Measurements from ENCODE around the gene SAMMSON. TPM values are rescaled to one million over a fixed set of nuclear protein-coding genes. Genes with fewer than 3 reads are reported as not detected.

Gene SAMMSON
- polyA plus RNA-seq, 1 donor (not counting 4 experiments of a cell fraction or from before 2014, with no cell fraction given): not detected

DNA sequence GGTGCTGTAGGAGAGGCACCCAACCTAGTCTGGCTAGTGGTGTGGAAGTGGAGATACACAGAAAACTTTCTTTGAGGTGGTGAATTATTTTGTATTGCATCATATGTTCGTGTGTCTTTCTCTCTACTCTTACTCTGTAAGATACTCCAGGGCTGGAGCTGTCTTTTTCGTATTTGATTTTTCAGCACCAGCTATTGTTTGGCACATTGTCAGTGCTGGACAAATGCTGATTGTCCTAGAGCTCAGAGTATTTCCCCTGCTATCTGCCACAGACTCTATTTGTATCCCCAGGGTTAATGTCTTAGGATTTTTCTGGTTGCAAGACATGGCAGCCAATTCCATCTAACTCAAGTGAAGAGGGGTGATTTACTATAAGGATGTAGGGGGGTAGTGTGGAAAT is 110.5 kb downstream of the SAMMSON start:
- H3K79me2 ChIP-seq (ENCODE audit: control insufficient read depth, insufficient read depth, low read length): no peaks in the 10 kb centered on the region
- H3K9me3 ChIP-seq (ENCODE audit: control insufficient read depth, low read depth, low read length): no peaks in the 10 kb centered on the region
- no peaks in the 10 kb centered on the region for H4K20me1 ChIP-seq (ENCODE audit: control insufficient read depth, extremely low read depth, insufficient read depth, low read length)
- no peak overlapping the region for H3K9ac ChIP-seq (ENCODE audit: control insufficient read depth, extremely low read depth, insufficient read depth, low read length)
- H3K36me3 ChIP-seq (ENCODE audit: control insufficient read depth in 2 of 2, extremely low read depth in 1 of 2, insufficient read depth in 2 of 2, low read length in 2 of 2): no peaks in the 10 kb centered on the region
- no peak overlapping the region for H2AFZ ChIP-seq (ENCODE audit: control insufficient read depth, low read length)
- no peak overlapping the region for H3K27ac ChIP-seq (ENCODE audit: control insufficient read depth, insufficient read depth, low read length)
- no peaks in the 10 kb centered on the region for H3K27me3 ChIP-seq (ENCODE audit: control insufficient read depth, extremely low read depth, insufficient read depth, low read length)
- DNase-seq (ENCODE audit: low read depth, low spot score) (no peak), FAIRE-seq (no peak)
- H3K4me1 ChIP-seq (ENCODE audit: control insufficient read depth, extremely low read depth, insufficient read depth, low read length): no peaks in the 10 kb centered on the region
- no peaks in the 10 kb centered on the region for H3K9me1 ChIP-seq (ENCODE audit: control insufficient read depth, extremely low read depth, insufficient read depth, low read length)
- H3K4me2 ChIP-seq (ENCODE audit: control insufficient read depth, extremely low read depth, insufficient read depth, low read depth, low read length): no peak overlapping the region
- TF ChIP-seq CTCF (optimal IDR thresholded peaks at IDR 0.05 in 1 of 3, IDR thresholded peaks at IDR 0.05 in 1 of 3, conservative IDR thresholded peaks at IDR 0.05 in 1 of 3; ENCODE audit: extremely low read depth in 1 of 3, insufficient read depth in 2 of 3, low read length in 3 of 3): no peak
- TF ChIP-seq EZH2 (IDR thresholded peaks at IDR 0.05; ENCODE audit: low read length): no peak
- H3K4me3 ChIP-seq (ENCODE audit: control insufficient read depth in 2 of 3, extremely low read depth in 1 of 3, insufficient read depth in 2 of 3, low read depth in 1 of 3, low read length in 3 of 3): no peak overlapping the region
- dilution Hi-C loops (cut with MboI; ENCODE audit: extremely low pct_ligation_motif_present, low sequenced_read_pairs): no loop called here

- Histone ChIP-seq H3K79me2 (ENCODE audit: control insufficient read depth, insufficient read depth, low read length) (no peaks in the 10 kb centered on the region), H3K4me2 (ENCODE audit: control insufficient read depth, extremely low read depth, insufficient read depth, low read depth, low read length) (no peak overlapping the region), H3K9me3 (ENCODE audit: control insufficient read depth, low read depth, low read length) (no peaks in the 10 kb centered on the region), H2AFZ (ENCODE audit: control insufficient read depth, low read length) (no peak overlapping the region), H3K4me3 (ENCODE audit: control insufficient read depth in 2 of 3, extremely low read depth in 1 of 3, insufficient read depth in 2 of 3, low read depth in 1 of 3, low read length in 3 of 3) (no peak overlapping the region), H3K36me3 (ENCODE audit: control insufficient read depth in 2 of 2, extremely low read depth in 1 of 2, insufficient read depth in 2 of 2, low read length in 2 of 2) (no peaks in the 10 kb centered on the region), H3K4me1 (ENCODE audit: control insufficient read depth, extremely low read depth, insufficient read depth, low read length) (no peaks in the 10 kb centered on the region), H3K27me3 (ENCODE audit: control insufficient read depth, extremely low read depth, insufficient read depth, low read length) (no peaks in the 10 kb centered on the region), H3K9me1 (ENCODE audit: control insufficient read depth, extremely low read depth, insufficient read depth, low read length) (no peaks in the 10 kb centered on the region), H4K20me1 (ENCODE audit: control insufficient read depth, extremely low read depth, insufficient read depth, low read length) (no peaks in the 10 kb centered on the region), H3K9ac (ENCODE audit: control insufficient read depth, extremely low read depth, insufficient read depth, low read length) (no peak overlapping the region), H3K27ac (ENCODE audit: control insufficient read depth, insufficient read depth, low read length) (no peak overlapping the region)
- TF ChIP-seq EZH2 (IDR thresholded peaks at IDR 0.05; ENCODE audit: low read length) (no peak), CTCF (optimal IDR thresholded peaks at IDR 0.05 in 1 of 3, IDR thresholded peaks at IDR 0.05 in 1 of 3, conservative IDR thresholded peaks at IDR 0.05 in 1 of 3; ENCODE audit: extremely low read depth in 1 of 3, insufficient read depth in 2 of 3, low read length in 3 of 3) (no peak)
- dilution Hi-C loops (cut with MboI; ENCODE audit: extremely low pct_ligation_motif_present, low sequenced_read_pairs): no loop called here
- DNase-seq (ENCODE audit: low read depth, low spot score) (no peak), FAIRE-seq (no peak)
Observed at GRCh38 chr3:70111411-70111810, 111.9 kb downstream of the SAMMSON start.

Data from keratinocyte (primary cell).